Measurements from ENCODE around the gene ZNF282.
"Not testable (repeated sequence)": the region's sequence is repeated elsewhere in the genome, so short reads cannot be mapped to it uniquely, and the experiment has no call there.

Gene ZNF282

DNA sequence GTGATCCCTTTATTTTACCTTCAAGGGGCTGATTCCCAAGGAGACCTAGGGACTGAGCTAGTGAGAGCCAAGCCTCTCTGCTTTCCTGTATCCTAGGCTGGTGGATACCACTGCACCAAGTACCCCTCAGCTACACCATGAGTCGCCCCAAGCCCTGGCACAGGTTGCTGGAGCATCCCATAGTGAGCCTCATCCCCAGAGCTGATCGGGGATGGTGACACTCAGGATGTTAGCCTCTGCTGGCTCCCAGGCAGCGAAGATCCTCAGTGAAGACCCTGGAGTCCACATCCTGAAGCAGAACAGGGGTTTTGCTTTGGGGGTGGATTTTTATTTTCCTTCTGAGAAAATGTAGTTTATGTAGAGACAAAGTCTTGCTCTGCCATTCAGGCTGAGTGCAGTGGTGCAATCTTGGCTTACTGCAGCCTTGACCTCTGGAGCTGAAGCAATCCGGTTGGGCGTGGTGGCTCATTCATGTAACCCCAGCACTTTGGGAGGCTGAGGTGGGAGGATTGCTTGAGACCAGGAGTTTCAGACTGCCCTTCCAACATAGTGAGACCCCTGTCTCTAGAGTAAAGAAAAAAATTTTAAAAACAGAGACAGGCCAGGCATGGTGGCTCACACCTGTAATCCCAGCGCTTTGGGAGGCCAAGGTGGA, 31.6 kb downstream of the ZNF282 start:
- no peak for DNase-seq (ENCODE audit: low spot score)
- TF ChIP-seq, protein P1, sequence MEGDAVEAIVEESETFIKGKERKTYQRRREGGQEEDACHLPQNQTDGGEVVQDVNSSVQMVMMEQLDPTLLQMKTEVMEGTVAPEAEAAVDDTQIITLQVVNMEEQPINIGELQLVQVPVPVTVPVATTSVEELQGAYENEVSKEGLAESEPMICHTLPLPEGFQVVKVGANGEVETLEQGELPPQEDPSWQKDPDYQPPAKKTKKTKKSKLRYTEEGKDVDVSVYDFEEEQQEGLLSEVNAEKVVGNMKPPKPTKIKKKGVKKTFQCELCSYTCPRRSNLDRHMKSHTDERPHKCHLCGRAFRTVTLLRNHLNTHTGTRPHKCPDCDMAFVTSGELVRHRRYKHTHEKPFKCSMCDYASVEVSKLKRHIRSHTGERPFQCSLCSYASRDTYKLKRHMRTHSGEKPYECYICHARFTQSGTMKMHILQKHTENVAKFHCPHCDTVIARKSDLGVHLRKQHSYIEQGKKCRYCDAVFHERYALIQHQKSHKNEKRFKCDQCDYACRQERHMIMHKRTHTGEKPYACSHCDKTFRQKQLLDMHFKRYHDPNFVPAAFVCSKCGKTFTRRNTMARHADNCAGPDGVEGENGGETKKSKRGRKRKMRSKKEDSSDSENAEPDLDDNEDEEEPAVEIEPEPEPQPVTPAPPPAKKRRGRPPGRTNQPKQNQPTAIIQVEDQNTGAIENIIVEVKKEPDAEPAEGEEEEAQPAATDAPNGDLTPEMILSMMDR (IDR thresholded peaks at IDR 0.05; ENCODE audit: extremely low read depth, insufficient read depth, missing control alignments) = no peak
- in situ Hi-C loops (cut with MboI; ENCODE audit: low pct_unique_long_range_greater_than_20kb, low sequenced_read_pairs, unreplicated experiment) = no loop called here

DNA sequence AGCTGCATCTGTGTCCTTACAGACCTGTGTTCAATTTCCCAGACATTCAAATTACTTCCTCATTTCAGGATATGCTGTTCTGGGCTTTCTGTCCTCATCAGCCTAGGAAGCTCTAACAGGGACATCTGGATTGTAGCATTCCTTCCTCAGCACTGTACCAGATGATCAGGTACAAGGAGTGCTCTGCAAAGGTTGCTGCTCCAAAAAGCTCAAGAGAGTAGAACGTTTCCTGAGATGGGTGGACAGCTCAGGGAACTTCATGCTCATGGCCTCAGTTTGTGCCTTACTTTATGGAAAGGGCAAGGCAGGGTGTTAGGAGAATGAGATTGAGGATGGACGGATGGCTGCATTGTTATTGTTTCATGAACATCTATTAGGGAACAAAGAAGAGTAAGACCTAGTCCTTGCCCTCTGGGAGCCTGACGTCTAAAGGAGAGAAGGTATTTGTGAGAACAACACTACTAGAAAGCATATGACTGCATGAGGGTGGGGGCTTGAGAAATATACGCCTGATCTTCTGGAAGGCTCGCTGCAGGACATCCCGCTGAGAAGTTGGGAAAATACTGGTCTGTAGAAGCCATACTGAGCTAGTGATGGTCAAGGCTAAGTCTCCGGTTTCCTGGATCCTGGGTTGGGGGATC, 33.6 kb downstream of the ZNF282 start:
- no peak for DNase-seq (ENCODE audit: low spot score)
- TF ChIP-seq, protein P1 (IDR thresholded peaks at IDR 0.05; ENCODE audit: extremely low read depth, insufficient read depth, missing control alignments) = no peak
- in situ Hi-C loops (cut with MboI; ENCODE audit: low pct_unique_long_range_greater_than_20kb, low sequenced_read_pairs, unreplicated experiment) = no loop called here

DNA sequence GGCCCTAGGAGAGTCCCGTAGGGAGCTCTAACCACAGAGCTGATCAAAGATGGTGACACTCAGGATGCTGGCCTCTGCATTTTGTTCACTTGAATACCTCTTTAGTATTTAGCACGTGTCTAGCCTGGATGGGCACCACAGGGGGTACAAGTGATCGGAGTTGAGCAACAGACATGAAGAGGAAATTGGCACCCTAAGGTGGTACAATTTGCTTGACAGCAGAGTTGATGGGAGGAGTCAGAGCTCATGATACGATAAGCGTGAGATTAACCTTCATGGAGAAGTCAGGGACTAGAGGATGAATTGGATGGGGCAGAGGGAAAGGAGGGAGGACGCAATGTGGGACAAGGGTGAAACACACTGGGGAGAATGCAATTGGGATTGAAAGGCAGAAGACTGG, 34.2 kb downstream of the ZNF282 start:
- in situ Hi-C loops (cut with MboI; ENCODE audit: low pct_unique_long_range_greater_than_20kb, low sequenced_read_pairs, unreplicated experiment) = no loop called here
- DNase-seq (ENCODE audit: low spot score) = no peak
- TF ChIP-seq, protein P1 (IDR thresholded peaks at IDR 0.05; ENCODE audit: extremely low read depth, insufficient read depth, missing control alignments) = no peak

DNA sequence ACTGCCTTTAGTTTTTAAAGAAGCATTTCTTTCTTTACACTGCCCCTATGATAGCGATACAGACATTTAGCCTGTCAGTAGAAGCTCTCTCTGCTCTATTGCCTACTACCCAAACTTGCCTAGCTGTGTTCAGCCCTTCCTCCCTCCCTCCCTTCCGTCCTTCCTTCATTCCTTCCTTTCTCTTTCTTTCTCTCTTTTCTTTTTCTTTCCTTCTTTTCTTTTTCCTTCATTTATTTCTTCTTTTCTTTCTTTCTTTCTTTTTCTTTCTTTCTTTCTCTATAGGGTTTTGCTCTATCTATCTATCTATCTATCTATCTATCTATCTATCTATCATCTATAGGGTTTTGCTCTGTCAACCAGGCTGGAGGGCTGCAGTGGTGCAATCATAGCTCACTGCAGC, 37.0 kb downstream of the ZNF282 start:
- in situ Hi-C loops (cut with MboI; ENCODE audit: low pct_unique_long_range_greater_than_20kb, low sequenced_read_pairs, unreplicated experiment) = no loop called here
- DNase-seq (ENCODE audit: low spot score) = no peak
- TF ChIP-seq, protein P1 (IDR thresholded peaks at IDR 0.05; ENCODE audit: extremely low read depth, insufficient read depth, missing control alignments) = no peak

DNA sequence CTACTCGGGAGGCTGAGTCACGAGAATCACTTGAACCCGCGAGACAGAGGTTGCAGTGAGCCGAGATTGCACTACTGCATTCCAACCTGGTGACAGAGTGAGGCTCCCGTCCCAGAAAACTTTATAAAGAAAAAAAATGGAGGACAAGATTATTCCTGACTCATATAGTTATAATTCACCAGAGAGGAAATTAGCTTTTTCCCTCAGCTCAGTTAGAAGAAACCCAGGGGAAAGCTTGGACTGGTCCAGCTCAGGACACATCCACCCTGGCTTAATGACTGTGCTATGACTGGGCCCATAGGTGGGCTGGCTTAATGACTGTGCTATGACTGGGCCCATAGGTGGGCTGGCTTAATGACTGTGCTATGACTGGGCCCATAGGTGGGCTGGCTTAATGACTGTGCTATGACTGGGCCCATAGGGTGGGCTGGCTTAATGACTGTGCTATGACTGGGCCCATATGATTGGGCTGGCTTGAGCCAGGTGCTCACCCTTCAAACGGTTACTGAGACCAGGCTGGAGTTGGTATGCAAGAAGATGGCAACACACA, 38.4 kb downstream of the ZNF282 start:
- DNase-seq (ENCODE audit: low spot score); in situ Hi-C loops (cut with MboI; ENCODE audit: low pct_unique_long_range_greater_than_20kb, low sequenced_read_pairs, unreplicated experiment): not testable (repeated sequence)

DNA sequence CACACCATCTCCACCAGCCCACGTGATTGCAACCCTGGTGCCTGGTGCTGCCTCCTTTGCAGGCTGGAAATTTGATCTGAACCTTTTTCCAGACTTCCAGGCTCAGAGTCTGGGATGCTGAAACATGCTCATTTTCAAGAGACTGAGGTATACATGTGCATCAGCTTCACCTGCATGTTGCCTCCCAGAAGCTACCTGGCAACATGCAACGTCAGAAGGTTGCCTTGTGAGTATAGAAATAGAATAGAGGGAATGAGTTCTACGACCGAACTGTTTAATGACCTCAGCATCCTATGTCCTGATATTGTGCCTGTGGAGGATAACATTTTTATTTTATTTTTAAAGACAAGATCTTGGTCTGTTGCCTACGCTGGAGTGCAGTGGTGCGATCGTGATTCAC, 42.2 kb downstream of the ZNF282 start:
- DNase-seq (ENCODE audit: low spot score) = no peak
- TF ChIP-seq, protein P1 (IDR thresholded peaks at IDR 0.05; ENCODE audit: extremely low read depth, insufficient read depth, missing control alignments) = no peak
- in situ Hi-C loops (cut with MboI; ENCODE audit: low pct_unique_long_range_greater_than_20kb, low sequenced_read_pairs, unreplicated experiment) = no loop called here

DNA sequence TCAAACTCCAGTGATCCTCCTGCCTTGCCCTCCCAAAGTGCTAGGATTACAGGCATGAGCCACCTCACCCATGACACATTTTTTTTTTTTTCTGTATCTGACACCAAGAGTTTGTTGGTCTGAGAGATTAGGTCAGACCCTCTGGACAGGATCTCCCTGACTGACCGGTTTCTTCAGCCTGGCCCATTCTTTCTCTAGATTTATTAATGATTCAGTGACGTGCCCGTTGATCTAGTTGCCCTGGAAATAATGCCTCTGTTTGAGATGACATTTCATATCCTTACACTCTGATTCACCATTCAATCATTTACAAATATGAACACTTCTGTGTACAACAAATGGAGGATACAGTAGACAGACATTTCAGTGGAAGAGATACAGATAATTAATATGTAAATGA, 42.7 kb downstream of the ZNF282 start:
- TF ChIP-seq, protein P1 (IDR thresholded peaks at IDR 0.05; ENCODE audit: extremely low read depth, insufficient read depth, missing control alignments) = no peak
- DNase-seq (ENCODE audit: low spot score) = no peak
- in situ Hi-C loops (cut with MboI; ENCODE audit: low pct_unique_long_range_greater_than_20kb, low sequenced_read_pairs, unreplicated experiment) = no loop called here

Measured in GM13977 (cell line).